ENCODE measurements around the gene RBBP5. TPM values are rescaled to one million over a fixed set of nuclear protein-coding genes. Genes with fewer than 3 reads are reported as not detected.

Gene RBBP5
- total RNA-seq, 4 donors from 2014 or later, result 14.4 to 25.1 (median 21.2) TPM

GRCh38 chr1:205076245-205076761, 45.5 kb downstream of the RBBP5 start:
- no peaks in the 10 kb centered on the region for H3K4me1 ChIP-seq
- intact Hi-C loops (cut with DNase I; ENCODE audit: low total_unique reads) (no loop called here), in situ Hi-C loops (cut with MboI; ENCODE audit: low sequenced_read_pairs in 4 of 4) (no loop called here)
- H3K4me3 ChIP-seq, result no peak overlapping the region
- no peak overlapping the region for H3K27ac ChIP-seq
- H3K36me3 ChIP-seq, result no peaks in the 10 kb centered on the region
- DNase-seq (no peak), ATAC-seq (no peak)
- H3K27me3 ChIP-seq, result no peaks in the 10 kb centered on the region
- H3K9me3 ChIP-seq, result no peaks in the 10 kb centered on the region
- TF ChIP-seq, protein P1, sequence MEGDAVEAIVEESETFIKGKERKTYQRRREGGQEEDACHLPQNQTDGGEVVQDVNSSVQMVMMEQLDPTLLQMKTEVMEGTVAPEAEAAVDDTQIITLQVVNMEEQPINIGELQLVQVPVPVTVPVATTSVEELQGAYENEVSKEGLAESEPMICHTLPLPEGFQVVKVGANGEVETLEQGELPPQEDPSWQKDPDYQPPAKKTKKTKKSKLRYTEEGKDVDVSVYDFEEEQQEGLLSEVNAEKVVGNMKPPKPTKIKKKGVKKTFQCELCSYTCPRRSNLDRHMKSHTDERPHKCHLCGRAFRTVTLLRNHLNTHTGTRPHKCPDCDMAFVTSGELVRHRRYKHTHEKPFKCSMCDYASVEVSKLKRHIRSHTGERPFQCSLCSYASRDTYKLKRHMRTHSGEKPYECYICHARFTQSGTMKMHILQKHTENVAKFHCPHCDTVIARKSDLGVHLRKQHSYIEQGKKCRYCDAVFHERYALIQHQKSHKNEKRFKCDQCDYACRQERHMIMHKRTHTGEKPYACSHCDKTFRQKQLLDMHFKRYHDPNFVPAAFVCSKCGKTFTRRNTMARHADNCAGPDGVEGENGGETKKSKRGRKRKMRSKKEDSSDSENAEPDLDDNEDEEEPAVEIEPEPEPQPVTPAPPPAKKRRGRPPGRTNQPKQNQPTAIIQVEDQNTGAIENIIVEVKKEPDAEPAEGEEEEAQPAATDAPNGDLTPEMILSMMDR (IDR thresholded peaks at IDR 0.05 in 4 of 5, conservative IDR thresholded peaks at IDR 0.05 in 1 of 5), result no peak
- TF ChIP-seq POLR2A (IDR thresholded peaks at IDR 0.05), result no peak

DNA sequence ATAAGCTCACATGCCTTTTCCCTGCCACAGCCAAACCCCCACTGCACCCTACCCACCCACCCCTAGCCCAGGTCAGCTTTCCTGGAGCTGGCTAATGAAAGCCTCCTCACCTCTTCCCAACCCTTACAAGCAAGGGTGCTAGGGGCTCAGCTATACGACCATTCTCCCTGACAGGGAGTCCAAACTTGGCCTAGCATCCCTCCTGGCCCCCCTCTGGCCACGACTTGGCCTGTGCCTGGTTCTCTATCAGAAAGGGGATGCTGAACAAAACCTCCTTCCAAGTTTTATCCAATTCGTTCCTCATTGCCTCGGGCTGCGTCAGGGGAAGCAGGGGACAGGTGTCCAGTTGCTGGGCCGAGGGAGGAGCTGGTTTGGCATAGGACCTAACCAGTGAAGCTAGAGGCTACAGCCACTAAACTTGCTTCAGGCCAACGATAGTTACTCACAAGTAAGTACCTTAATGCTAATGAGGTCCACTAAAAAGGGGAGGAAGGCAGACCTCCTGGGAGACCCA, 46.1 kb downstream of the RBBP5 start:
- Histone ChIP-seq H3K9me3 (no peaks in the 10 kb centered on the region), H3K27ac (no peak overlapping the region), H3K4me3 (no peak overlapping the region), H3K36me3 (no peaks in the 10 kb centered on the region), H3K27me3 (no peaks in the 10 kb centered on the region), H3K4me1 (no peaks in the 10 kb centered on the region)
- in situ Hi-C loops (cut with MboI; ENCODE audit: low sequenced_read_pairs in 4 of 4) (no loop called here), intact Hi-C loops (cut with DNase I; ENCODE audit: low total_unique reads) (no loop called here)
- ATAC-seq, result no peak
- DNase-seq, result no peak
- TF ChIP-seq POLR2A (IDR thresholded peaks at IDR 0.05), result no peak
- TF ChIP-seq, protein P1 (IDR thresholded peaks at IDR 0.05 in 4 of 5, conservative IDR thresholded peaks at IDR 0.05 in 1 of 5), result no peak

- ATAC-seq, result no peak
- intact Hi-C loops (cut with DNase I; ENCODE audit: low total_unique reads) (no loop called here), in situ Hi-C loops (cut with MboI; ENCODE audit: low sequenced_read_pairs in 4 of 4) (no loop called here)
These were observed 47.3 kb downstream of the RBBP5 start for GRCh38 chr1:205074513-205074912.

DNA sequence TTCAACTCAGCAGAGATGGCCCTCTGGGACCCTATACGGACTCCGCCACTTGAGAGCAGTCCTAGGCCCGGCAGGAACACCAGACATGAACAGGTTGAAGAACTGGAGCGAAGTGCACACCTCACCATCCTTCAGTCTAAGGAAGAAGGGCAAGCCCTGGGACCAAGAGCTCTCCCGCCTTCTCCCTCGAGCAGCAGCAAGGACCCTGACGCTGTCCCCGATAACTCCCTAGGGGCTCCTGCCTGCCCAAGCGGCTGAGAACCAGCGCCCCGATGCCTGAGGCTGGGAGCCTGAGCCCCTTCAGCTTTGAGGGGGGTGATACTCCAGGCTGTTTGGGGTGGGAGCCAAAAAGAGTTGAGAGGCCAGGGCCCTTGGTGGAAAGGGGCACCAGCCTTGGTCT, 47.7 kb downstream of the RBBP5 start:
- H3K36me3 ChIP-seq, result no peaks in the 10 kb centered on the region
- TF ChIP-seq, protein P1 (IDR thresholded peaks at IDR 0.05 in 4 of 5, conservative IDR thresholded peaks at IDR 0.05 in 1 of 5), result no peak
- no peak for TF ChIP-seq POLR2A (IDR thresholded peaks at IDR 0.05)
- H3K4me1 ChIP-seq, result no peaks in the 10 kb centered on the region
- no peaks in the 10 kb centered on the region for H3K9me3 ChIP-seq
- no peaks in the 10 kb centered on the region for H3K27me3 ChIP-seq
- in situ Hi-C loops (cut with MboI; ENCODE audit: low sequenced_read_pairs in 4 of 4) (no loop called here), intact Hi-C loops (cut with DNase I; ENCODE audit: low total_unique reads) (no loop called here)
- H3K27ac ChIP-seq, result no peak overlapping the region
- DNase-seq, result no peak
- no peak for ATAC-seq
- no peak overlapping the region for H3K4me3 ChIP-seq

More at GRCh38 chr1:205074513-205074912, 47.3 kb downstream of the RBBP5 start:
- no peak overlapping the region for H3K4me3 ChIP-seq
- no peak overlapping the region for H3K27ac ChIP-seq
- H3K9me3 ChIP-seq, result no peaks in the 10 kb centered on the region
- DNase-seq, result no peak
- no peaks in the 10 kb centered on the region for H3K36me3 ChIP-seq
- no peaks in the 10 kb centered on the region for H3K27me3 ChIP-seq
- TF ChIP-seq, protein P1 (IDR thresholded peaks at IDR 0.05 in 4 of 5, conservative IDR thresholded peaks at IDR 0.05 in 1 of 5), result no peak
- no peak for TF ChIP-seq POLR2A (IDR thresholded peaks at IDR 0.05)
- no peaks in the 10 kb centered on the region for H3K4me1 ChIP-seq

DNA sequence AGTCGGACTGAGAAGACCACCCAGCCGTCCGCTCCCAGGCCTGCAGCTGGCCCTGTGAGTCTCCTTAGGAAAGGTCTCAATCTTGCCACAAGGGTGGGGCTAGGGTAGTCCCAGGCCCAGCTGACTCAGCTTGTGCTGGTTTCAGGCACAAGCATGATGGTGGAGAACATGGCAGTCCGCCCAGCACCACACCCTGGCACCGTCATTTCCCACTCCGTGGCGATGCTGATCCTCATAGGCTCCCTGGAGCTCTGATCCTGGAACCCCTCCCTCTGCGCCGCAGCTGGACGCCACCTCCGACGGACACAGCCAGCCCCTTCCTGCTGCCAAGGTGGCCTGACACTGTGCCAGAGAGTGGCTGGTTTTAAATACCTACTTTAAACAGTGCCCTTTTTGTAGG, 48.3 kb downstream of the RBBP5 start:
- H3K4me1 ChIP-seq, result no peaks in the 10 kb centered on the region
- no peaks in the 10 kb centered on the region for H3K27me3 ChIP-seq
- intact Hi-C loops (cut with DNase I; ENCODE audit: low total_unique reads), result no loop called here
- no peaks in the 10 kb centered on the region for H3K36me3 ChIP-seq
- in situ Hi-C loops (cut with MboI; ENCODE audit: low sequenced_read_pairs in 4 of 4), result no loop called here
- no peaks in the 10 kb centered on the region for H3K9me3 ChIP-seq
- no peak for DNase-seq
- H3K27ac ChIP-seq, result no peak overlapping the region
- ATAC-seq, result no peak
- no peak overlapping the region for H3K4me3 ChIP-seq
- TF ChIP-seq, protein P1 (IDR thresholded peaks at IDR 0.05 in 4 of 5, conservative IDR thresholded peaks at IDR 0.05 in 1 of 5), result no peak
- no peak for TF ChIP-seq POLR2A (IDR thresholded peaks at IDR 0.05)

Measured in gastrocnemius medialis (tissue), 4 donors.